Stimulated activated CD4-positive, alpha-beta T cell treated with anti-CD3 and anti-CD28 coated beads, Interleukin-1b, Interleukin-23, amount 100 ng/mL, for 48 hours (primary cell): Measurements from ENCODE around the gene ACOT4.
"Not testable (repeated sequence)": the region's sequence is repeated elsewhere in the genome, so short reads cannot be mapped to it uniquely, and the experiment has no call there.

Source experiments
- DNase-seq: peaks from one replicate; pipeline ENCODE4 v3.0.0-alpha.2; 2020

The ACOT4 gene

DNA sequence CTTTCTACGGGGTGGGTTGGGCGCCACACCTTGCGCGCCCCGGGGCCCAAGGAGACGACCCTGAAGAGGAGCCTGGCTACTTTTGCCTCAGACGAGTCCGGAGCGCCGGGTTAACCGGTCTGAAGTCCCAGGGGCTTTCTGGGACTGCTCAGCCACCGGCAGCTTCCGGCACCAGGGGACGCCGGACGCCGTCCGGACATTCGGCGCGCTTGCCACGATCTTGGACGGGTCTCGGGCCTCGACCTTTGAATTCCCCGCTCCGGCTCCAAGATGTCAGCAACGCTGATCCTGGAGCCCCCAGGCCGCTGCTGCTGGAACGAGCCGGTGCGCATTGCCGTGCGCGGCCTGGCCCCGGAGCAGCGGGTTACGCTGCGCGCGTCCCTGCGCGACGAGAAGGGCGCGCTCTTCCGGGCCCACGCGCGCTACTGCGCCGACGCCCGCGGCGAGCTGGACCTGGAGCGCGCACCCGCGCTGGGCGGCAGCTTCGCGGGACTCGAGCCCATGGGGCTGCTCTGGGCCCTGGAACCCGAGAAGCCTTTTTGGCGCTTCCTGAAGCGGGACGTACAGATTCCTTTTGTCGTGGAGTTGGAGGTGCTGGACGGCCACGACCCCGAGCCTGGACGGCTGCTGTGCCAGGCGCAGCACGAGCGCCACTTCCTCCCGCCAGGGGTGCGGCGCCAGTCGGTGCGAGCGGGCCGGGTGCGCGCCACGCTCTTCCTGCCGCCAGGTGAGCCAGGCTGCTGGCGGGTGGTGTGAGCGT lies at the start of gene ACOT4:
TSS of gene ACOT4 (plus strand) at position 184 of the 760 bp plus-strand sequence. CDS start at position 271, 87 bp downstream.
- peak; percentile 33 for DNase-seq

GRCh38 chr14:73542961-73543360 lies 48.7 kb upstream of the ACOT4 start:
- not testable (repeated sequence) for DNase-seq

DNA sequence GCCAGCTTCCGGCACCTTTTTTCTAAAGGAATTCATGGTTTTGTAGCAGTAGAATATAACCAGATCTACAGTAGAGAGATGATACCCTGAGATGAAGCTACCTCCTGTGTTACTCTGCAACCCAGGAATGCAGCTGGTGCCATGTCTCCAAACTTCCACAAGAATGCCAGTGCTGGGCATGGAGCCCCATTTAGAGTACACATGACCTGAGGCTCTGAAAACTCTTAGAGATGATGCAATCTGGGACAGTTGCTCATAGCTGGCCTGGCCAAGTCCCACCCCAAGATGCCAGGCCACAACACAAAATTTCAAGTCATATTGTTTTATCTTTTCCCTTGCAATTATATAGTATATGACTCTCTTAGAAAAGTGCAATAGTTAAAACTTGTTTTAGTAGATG lies 46.3 kb upstream of the ACOT4 start:
- DNase-seq = not testable (repeated sequence)

DNA sequence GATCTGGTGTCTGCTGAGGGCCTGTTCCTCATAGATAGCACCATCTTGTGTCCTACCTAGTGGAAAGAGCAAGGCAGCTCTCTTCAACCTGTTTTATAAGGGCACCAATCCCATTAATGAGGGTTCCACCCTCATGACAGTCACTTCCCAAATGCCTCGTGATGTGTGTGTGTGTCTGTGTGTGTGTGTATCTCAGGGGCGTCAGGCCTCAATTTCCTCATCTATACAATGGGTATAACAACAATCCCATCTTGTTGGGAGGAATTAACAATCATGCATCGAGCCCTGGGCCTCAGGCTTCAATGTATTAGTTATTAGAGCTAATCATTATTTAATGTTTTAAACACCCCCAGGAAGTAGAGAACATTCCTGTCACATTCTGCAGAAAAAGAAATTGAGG lies 42.6 kb upstream of the ACOT4 start:
- not testable (repeated sequence) for DNase-seq

DNA sequence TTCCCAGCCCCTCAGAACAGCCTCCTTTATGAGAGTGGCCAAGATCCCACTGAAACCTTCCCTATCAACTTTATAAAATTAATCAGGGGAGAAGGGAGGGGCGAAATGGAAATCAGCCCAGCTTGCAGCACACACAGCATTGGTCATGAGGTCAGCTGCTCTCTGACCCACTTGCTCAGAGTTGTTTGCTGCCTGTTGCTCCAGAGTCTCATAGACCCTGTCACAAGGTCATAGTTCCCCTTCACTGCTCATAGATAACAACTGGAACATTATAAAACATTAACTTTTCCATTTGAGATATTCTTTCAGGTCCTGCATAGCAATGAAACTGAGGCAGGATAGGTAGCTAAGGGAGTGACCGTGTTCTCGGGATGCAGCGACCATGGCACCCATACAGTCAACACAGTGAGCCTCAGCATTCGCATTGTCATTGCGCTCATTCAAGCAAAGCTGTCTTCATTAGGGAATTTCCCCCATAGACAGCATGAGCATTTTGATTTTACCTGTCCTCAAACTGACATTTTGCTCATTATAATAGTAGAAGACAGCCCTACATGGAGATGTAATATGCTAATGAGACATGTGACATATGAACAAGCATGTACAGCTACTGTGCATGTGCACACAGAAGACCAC lies 41.7 kb upstream of the ACOT4 start:
- not testable (repeated sequence) for DNase-seq

- DNase-seq = no peak
These were observed 37.8 kb upstream of the ACOT4 start for GRCh38 chr14:73553845-73554244.

GRCh38 chr14:73557201-73557600 lies 34.5 kb upstream of the ACOT4 start:
- DNase-seq = not testable (repeated sequence)

GRCh38 chr14:73558238-73558637 lies 33.4 kb upstream of the ACOT4 start:
- DNase-seq = not testable (repeated sequence)

GRCh38 chr14:73562256-73562655 lies 29.4 kb upstream of the ACOT4 start:
- DNase-seq = not testable (repeated sequence)

DNA sequence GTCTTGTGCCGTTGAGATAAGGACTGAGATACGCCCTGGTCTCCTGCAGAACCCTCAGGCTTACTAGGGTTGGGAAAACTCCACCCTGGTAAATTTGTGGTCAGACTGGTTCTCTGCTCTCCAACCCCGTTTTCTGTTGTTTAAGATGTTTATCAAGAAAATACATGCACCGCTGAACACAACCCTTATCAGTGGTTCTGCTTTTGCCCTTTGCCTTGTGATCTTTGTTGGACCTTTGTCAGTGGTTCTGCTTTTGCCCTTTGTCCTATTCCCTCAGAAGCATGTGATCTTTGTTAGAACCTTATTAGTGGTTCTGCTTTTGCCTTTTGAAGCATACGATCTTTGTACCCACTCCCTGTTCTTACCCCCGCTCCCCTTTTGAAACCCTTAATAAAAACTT lies 29.0 kb upstream of the ACOT4 start:
- DNase-seq = not testable (repeated sequence)

DNA sequence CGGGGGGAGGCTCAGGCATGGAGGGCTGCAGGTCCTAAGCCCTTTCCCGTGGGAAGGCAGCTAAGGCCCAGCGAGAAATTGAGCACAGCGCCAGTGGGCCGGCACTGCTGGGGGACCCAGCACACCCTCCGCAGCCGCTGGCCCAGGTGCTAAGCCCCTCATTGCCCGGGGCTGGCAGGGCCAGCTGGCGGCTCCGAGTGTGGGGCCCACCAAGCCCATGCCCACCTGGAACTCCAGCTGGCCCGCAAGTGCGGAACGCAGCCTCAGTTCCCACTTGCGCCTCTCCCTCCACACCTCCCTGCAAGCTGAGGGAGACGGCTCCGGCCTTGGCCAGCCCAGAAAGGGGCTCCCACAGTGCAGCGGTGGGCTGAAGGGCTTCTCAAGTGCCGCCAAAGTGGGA lies 25.2 kb upstream of the ACOT4 start:
- DNase-seq = not testable (repeated sequence)

GRCh38 chr14:73566935-73567334 lies 24.7 kb upstream of the ACOT4 start:
- DNase-seq = not testable (repeated sequence)

GRCh38 chr14:73567358-73567757 lies 24.3 kb upstream of the ACOT4 start:
- DNase-seq = no peak

GRCh38 chr14:73567951-73568885 lies 23.5 kb upstream of the ACOT4 start:
- DNase-seq = peak; percentile 30

- DNase-seq = not testable (repeated sequence)
These were observed 22.8 kb upstream of the ACOT4 start for GRCh38 chr14:73568886-73569184.

DNA sequence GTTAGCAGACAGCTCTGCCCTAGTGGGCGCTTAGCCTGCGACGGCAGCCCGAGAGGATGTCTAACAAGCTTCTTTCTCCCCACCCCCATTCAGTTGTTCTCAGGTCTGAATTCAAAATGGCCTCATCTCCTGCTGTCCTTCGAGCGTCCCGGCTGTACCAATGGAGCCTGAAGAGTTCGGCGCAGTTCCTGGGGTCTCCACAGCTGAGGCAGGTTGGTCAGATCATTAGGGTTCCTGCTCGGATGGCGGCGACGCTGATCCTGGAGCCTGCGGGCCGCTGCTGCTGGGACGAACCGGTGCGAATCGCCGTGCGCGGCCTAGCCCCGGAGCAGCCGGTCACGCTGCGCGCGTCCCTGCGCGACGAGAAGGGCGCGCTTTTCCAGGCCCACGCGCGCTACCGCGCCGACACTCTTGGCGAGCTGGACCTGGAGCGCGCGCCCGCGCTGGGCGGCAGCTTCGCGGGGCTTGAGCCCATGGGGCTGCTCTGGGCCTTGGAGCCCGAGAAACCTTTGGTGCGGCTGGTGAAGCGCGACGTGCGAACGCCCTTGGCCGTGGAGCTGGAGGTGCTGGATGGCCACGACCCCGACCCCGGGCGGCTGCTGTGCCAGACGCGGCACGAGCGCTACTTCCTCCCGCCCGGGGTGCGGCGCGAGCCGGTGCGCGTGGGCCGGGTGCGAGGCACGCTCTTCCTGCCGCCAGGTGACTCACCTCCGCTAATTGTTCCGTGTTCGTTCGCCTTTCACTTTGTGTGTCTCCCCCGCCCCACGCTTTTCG lies 22.3 kb upstream of the ACOT4 start, which contains the start of gene ACOT2:
TSS of gene ACOT2 (plus strand) at position 29 of the 774 bp plus-strand sequence. CDS start at position 57, 28 bp downstream.
- DNase-seq = peak; percentile 84

DNA sequence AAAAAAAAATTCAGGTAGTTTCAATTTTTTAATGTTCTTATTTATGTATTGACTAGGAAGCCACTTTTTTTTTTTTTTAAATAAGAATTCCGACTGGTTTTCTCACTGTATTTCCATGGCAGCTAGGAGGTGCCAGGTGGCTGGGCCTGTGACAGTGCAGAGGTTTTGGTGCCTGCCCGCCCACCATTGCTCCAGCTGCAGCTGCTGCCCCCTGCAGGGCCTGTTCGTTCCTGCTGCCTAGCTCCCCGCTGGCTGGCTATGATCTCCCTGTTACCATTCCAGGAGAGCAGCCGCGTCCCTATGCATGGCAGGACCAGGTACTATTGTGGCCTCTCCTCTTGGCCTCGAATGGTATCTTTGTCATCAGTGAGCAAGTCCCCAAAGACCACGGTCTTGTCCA lies 20.8 kb upstream of the ACOT4 start:
- DNase-seq = peak; percentile 67

DNA sequence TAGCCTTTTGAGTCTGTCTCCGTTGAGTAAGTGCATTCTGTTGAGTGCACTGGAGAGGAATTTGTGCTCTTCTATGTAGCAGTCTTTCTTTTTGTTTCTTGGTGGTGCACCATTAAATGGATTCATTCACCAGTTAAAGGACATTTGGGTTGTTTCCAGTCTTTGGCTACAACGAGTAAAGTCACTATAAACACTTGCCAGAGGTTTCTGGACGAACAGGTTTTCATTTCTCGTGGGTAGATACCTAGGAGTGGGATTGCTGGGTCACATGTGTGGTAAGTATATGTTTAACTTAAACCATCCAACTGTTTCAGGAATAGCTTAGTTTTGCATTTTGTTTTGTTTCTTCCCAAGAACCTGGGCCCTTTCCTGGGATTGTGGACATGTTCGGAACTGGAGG lies 18.6 kb upstream of the ACOT4 start:
- not testable (repeated sequence) for DNase-seq

GRCh38 chr14:73573740-73574139 lies 17.9 kb upstream of the ACOT4 start:
- not testable (repeated sequence) for DNase-seq

DNA sequence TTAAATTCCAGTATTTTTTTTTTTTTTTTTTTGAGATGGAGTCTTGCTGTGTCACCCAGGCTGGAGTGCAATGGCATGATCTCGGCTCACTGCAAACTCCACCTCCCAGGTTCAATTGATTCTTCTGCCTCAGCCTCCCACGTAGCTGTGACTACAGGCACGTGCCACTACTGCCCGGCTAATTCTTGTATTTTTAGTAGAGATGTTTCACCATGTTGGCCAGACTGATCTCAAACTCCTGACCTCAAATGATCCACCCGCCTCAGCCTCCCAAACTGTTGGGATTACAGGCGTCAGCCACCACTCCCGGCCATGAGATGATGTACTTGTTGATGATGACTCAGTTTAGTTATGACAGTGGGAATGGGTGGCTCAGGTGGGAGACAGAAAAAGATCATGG lies 17.4 kb upstream of the ACOT4 start:
- not testable (repeated sequence) for DNase-seq

DNA sequence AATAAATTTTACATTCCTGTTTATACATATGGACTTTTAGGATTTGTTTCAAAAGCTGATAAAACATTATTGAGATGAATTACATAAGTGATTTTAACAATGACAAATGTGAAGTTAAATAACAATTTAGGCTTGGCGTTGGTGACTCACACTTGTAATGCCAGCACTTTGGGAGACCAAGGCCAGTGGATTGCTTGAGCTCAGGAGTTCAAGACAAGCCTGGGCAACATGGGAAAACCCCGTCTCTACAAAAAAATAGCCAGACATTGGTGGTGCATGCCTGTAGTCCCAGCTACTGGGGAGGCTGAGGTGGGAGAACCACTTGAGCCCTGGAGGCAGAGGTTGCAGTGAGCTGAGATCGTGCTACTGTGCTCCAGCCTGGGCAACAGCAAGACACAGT lies 15.3 kb upstream of the ACOT4 start:
- DNase-seq = no peak

- DNase-seq = not testable (repeated sequence)
These were observed 14.5 kb upstream of the ACOT4 start for GRCh38 chr14:73577214-73577613.
